Hepatocyte (in vitro differentiated cells): ENCODE measurements around the gene FBF1. TPM values are rescaled to one million over a fixed set of nuclear protein-coding genes. Genes with fewer than 3 reads are reported as not detected.
"Not testable (repeated sequence)": the region's sequence is repeated elsewhere in the genome, so short reads cannot be mapped to it uniquely, and the experiment has no call there.

Source experiments
- DNase-seq: peaks from one replicate; pipeline ENCODE4 v3.0.0-alpha.2; 2016; ENCODE audit warnings: low spot score
- H2AFZ ChIP-seq: fragments of 200-600 bp; sonication (generic); 2 replicates; pipeline ENCODE4 v1.6.0; 2016; ENCODE audit warnings: antibody characterized with exemption, mild to moderate bottlenecking
- H3K27ac ChIP-seq: fragments of 200-600 bp; sonication (generic); 2 replicates; pipeline ENCODE4 v1.5.1; 2016; ENCODE audit warnings: mild to moderate bottlenecking
- H3K27me3 ChIP-seq: fragments of 200-600 bp; sonication (generic); 2 replicates; pipeline ENCODE4 v1.6.1; 2016
- H3K36me3 ChIP-seq: fragments of 200-600 bp; sonication (generic); replicated peaks from 2 replicates; pipeline ENCODE4 v1.5.1; 2016; ENCODE audit warnings: low read depth; ENCODE audit not compliant: insufficient read depth
- H3K4me1 ChIP-seq: fragments of 200-600 bp; sonication (generic); 2 replicates; pipeline ENCODE4 v1.5.1; 2016; ENCODE audit warnings: mild to moderate bottlenecking, moderate library complexity; ENCODE audit not compliant: insufficient read depth
- H3K4me2 ChIP-seq: fragments of 200-600 bp; sonication (generic); 2 replicates; pipeline ENCODE4 v1.6.0; 2016
- H3K4me3 ChIP-seq: fragments of 200-600 bp; sonication (generic); 2 replicates; pipeline ENCODE4 v1.5.1; 2016; ENCODE audit warnings: mild to moderate bottlenecking
- H3K79me2 ChIP-seq: fragments of 200-600 bp; sonication (generic); 2 replicates; pipeline ENCODE4 v1.6.0; 2017; ENCODE audit warnings: mild to moderate bottlenecking
- H3K9me2 ChIP-seq: fragments of 200-600 bp; sonication (generic); replicated peaks from 2 replicates; pipeline ENCODE4 v1.6.0; 2017; ENCODE audit warnings: mild to moderate bottlenecking; ENCODE audit not compliant: insufficient read depth
- H3K9me3 ChIP-seq: fragments of 200-600 bp; sonication (generic); 2 replicates; pipeline ENCODE4 v1.5.1; 2016; ENCODE audit warnings: low read depth, mild to moderate bottlenecking
- H4K20me1 ChIP-seq: fragments of 200-600 bp; sonication (generic); 2 replicates; pipeline ENCODE4 v1.6.0; 2016; ENCODE audit warnings: mild to moderate bottlenecking; ENCODE audit not compliant: insufficient read depth, poor library complexity, severe bottlenecking
- EZH2 ChIP-seq: fragments of 200-600 bp; sonication (generic); IDR thresholded peaks from 2 replicates; pipeline ENCODE4 v1.6.1; 2016; ENCODE audit warnings: antibody characterized with exemption, mild to moderate bottlenecking, borderline replicate concordance
- EZH2phosphoT487 ChIP-seq: fragments of 200-600 bp; sonication (generic); IDR thresholded peaks from one replicate; pipeline ENCODE4 v1.6.1; 2018; ENCODE audit warnings: antibody characterized with exemption, mild to moderate bottlenecking, low read depth, moderate library complexity; ENCODE audit not compliant: unreplicated experiment, severe bottlenecking
- WGBS: methylation state at CpG from one replicate; pipeline ENCODE4 v1.1.6; 2016; ENCODE audit warnings: low lambda C conversion rate; ENCODE audit errors: missing lambda C conversion rate; 5-methylcytosine and 5-hydroxymethylcytosine counted together
- polyA plus RNA-seq: library from polyadenylated mRNA; unstranded; fragments of >200 nt; fragmentation: Nextera tagmentation; extraction: Ambion mirVana; gene quantifications from 2 replicates; pipeline ENCODE4 v1.2.1, GENCODE V29; 2016
- total RNA-seq: library from RNA; depleted of rRNA; stranded (reverse); fragments of >200 nt; gene quantifications from 2 replicates; pipeline ENCODE4 v1.2.3, GENCODE V29; 2014
- TF ChIP-seq, protein P1 (sequence below): fragments of 200-600 bp; sonication (generic); IDR thresholded peaks from 2 replicates; pipeline ENCODE4 v1.5.1; 2016; ENCODE audit warnings: antibody characterized with exemption, mild to moderate bottlenecking; ENCODE audit not compliant: poor library complexity

The FBF1 gene
- total and polyA plus RNA-seq, 2 experiments from 2014 or later = 6.1 to 9.7 TPM

- Histone ChIP-seq H3K27me3 (no peaks in the 10 kb centered on the region), H3K4me1 (no peaks in the 10 kb centered on the region), H2AFZ (no peak overlapping the region), H3K36me3 (no peaks in the 10 kb centered on the region), H3K9me2 (no peaks in the 10 kb centered on the region), H3K27ac (no peak overlapping the region), H3K9me3 (no peaks in the 10 kb centered on the region), H3K4me2 (no peak overlapping the region), H4K20me1 (no peaks in the 10 kb centered on the region), H3K79me2 (no peaks in the 10 kb centered on the region), H3K4me3 (no peak overlapping the region)
- 84% methylated on average over 6 of the region's 6 CpGs for WGBS
- DNase-seq = no peak
- no peak for TF ChIP-seq EZH2phosphoT487
Measured at GRCh38 chr17:75888484-75888883, 52.4 kb downstream of the FBF1 start.

GRCh38 chr17:75885860-75886259, 55.0 kb downstream of the FBF1 start:
- not testable (repeated sequence) for H3K4me1 ChIP-seq, H3K79me2 ChIP-seq, H3K4me2 ChIP-seq, H3K9me3 ChIP-seq, H3K4me3 ChIP-seq, H3K36me3 ChIP-seq, H3K27ac ChIP-seq, H4K20me1 ChIP-seq, H3K27me3 ChIP-seq, DNase-seq, H2AFZ ChIP-seq, H3K9me2 ChIP-seq
- WGBS = 87% methylated on average over 9 of the region's 9 CpGs

DNA sequence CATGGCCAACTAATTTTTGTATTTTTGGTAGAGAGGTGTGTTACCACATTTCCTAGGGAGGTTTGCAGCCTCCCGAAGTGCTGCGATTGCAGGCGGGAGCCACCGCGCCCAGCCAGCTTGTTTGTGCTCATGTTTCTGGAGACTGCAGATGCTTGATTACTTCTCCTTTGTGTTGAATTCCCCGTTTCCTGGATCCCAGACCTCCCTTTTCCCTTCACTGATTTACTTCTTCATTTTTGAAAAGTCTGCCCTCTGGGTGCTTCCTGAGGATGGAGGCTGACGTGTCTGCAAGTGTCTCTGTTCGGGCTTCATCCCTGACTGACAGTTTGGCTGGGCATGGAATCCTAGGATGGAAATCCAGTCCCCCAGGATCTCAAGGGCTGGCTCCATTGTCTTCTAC, 55.4 kb downstream of the FBF1 start:
- no peak overlapping the region for H3K4me2 ChIP-seq
- H3K9me2 ChIP-seq = no peaks in the 10 kb centered on the region
- 91% methylated on average over 8 of the region's 8 CpGs for WGBS
- H3K9me3 ChIP-seq = no peaks in the 10 kb centered on the region
- H3K27me3 ChIP-seq = no peaks in the 10 kb centered on the region
- H3K4me1 ChIP-seq = no peaks in the 10 kb centered on the region
- no peak for TF ChIP-seq EZH2phosphoT487
- no peak for TF ChIP-seq EZH2
- no peak for DNase-seq
- H3K4me3 ChIP-seq = no peak overlapping the region
- no peak overlapping the region for H2AFZ ChIP-seq
- H3K36me3 ChIP-seq = no peaks in the 10 kb centered on the region
- H3K79me2 ChIP-seq = no peaks in the 10 kb centered on the region
- H3K27ac ChIP-seq = no peak overlapping the region
- H4K20me1 ChIP-seq = no peaks in the 10 kb centered on the region

GRCh38 chr17:75881678-75882454, 59.0 kb downstream of the FBF1 start:
- Histone ChIP-seq H2AFZ (no peak overlapping the region), H3K9me2 (no peaks in the 10 kb centered on the region), H3K9me3 (no peaks in the 10 kb centered on the region), H3K4me2 (no peak overlapping the region), H3K4me3 (no peak overlapping the region), H3K27me3 (peaks cover 9% of the 10 kb centered on the region), H3K27ac (no peak overlapping the region), H3K4me1 (peaks cover 1% of the 10 kb centered on the region), H3K36me3 (no peaks in the 10 kb centered on the region), H4K20me1 (no peaks in the 10 kb centered on the region), H3K79me2 (no peaks in the 10 kb centered on the region)
- WGBS = 93% methylated on average over 15 of the region's 15 CpGs
- TF ChIP-seq, protein P1, sequence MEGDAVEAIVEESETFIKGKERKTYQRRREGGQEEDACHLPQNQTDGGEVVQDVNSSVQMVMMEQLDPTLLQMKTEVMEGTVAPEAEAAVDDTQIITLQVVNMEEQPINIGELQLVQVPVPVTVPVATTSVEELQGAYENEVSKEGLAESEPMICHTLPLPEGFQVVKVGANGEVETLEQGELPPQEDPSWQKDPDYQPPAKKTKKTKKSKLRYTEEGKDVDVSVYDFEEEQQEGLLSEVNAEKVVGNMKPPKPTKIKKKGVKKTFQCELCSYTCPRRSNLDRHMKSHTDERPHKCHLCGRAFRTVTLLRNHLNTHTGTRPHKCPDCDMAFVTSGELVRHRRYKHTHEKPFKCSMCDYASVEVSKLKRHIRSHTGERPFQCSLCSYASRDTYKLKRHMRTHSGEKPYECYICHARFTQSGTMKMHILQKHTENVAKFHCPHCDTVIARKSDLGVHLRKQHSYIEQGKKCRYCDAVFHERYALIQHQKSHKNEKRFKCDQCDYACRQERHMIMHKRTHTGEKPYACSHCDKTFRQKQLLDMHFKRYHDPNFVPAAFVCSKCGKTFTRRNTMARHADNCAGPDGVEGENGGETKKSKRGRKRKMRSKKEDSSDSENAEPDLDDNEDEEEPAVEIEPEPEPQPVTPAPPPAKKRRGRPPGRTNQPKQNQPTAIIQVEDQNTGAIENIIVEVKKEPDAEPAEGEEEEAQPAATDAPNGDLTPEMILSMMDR = no peak
- TF ChIP-seq EZH2 = no peak
- no peak for TF ChIP-seq EZH2phosphoT487
- no peak for DNase-seq

- H3K79me2 ChIP-seq = no peaks in the 10 kb centered on the region
- peaks cover 13% of the 10 kb centered on the region for H3K4me1 ChIP-seq
- no peak for DNase-seq
- H3K4me2 ChIP-seq = no peak overlapping the region
- WGBS = 79% methylated on average over 7 of the region's 7 CpGs
- no peak overlapping the region for H3K27ac ChIP-seq
- peaks cover 9% of the 10 kb centered on the region for H3K27me3 ChIP-seq
- TF ChIP-seq, protein P1 = no peak
- no peak for TF ChIP-seq EZH2
- no peak for TF ChIP-seq EZH2phosphoT487
- H2AFZ ChIP-seq = no peak overlapping the region
- H3K9me3 ChIP-seq = no peaks in the 10 kb centered on the region
- no peaks in the 10 kb centered on the region for H3K36me3 ChIP-seq
- H4K20me1 ChIP-seq = no peaks in the 10 kb centered on the region
- no peak overlapping the region for H3K4me3 ChIP-seq
- no peaks in the 10 kb centered on the region for H3K9me2 ChIP-seq
Measured at GRCh38 chr17:75880266-75880665, 60.6 kb downstream of the FBF1 start.
